Activated T-cell treated with anti-CD3 and anti-CD28 coated beads, Interleukin-2, amount 50 U/mL, for 72 hours (primary cell): ENCODE measurements around the gene EPB41L2. TPM values are rescaled to one million over a fixed set of nuclear protein-coding genes. Genes with fewer than 3 reads are reported as not detected.

Source experiments
- ATAC-seq, 2 donors: fragments of 150-1000 bp; cut with Tn5 transposase; replicated peaks in 1 of 2; 2 replicates each; pipeline ENCODE4 v1.10.0; 2021; ENCODE audit warnings: moderate library complexity in 2 of 2, mild to moderate bottlenecking in 1 of 2
- DNase-seq, 2 donors: peaks; one replicate each; pipeline ENCODE4 v3.0.0; 2021 to 2022; ENCODE audit warnings: mixed read lengths in 1 of 2
- H3K27ac Mint-ChIP-seq: one replicate; pipeline ENCODE4 v1.8.0; 2022; ENCODE audit warnings: mild to moderate bottlenecking, moderate library complexity, mixed read lengths
- H3K27me3 Mint-ChIP-seq: one replicate; pipeline ENCODE4 v1.8.0; 2022; ENCODE audit warnings: low read depth, mixed read lengths
- H3K36me3 Mint-ChIP-seq, 2 donors: one replicate each; pipeline ENCODE4 v1.8.0; 2022; ENCODE audit warnings: mixed read lengths in 2 of 2, mild to moderate bottlenecking in 1 of 2; ENCODE audit not compliant: insufficient read depth in 2 of 2
- H3K4me1 Mint-ChIP-seq: one replicate; pipeline ENCODE4 v1.8.0; 2022; ENCODE audit warnings: low read depth, mixed read lengths
- H3K4me3 Mint-ChIP-seq, 2 donors: one replicate each; pipeline ENCODE4 v1.8.0; 2022; ENCODE audit warnings: mild to moderate bottlenecking in 2 of 2, mixed read lengths in 2 of 2, moderate library complexity in 2 of 2
- H3K9me3 Mint-ChIP-seq, 2 donors: one replicate each; pipeline ENCODE4 v1.8.0; 2022; ENCODE audit warnings: mixed read lengths in 2 of 2
- total RNA-seq, 2 donors: library from RNA; stranded (reverse); gene quantifications; one replicate each; pipeline ENCODE4 v1.2.3, GENCODE V29; 2022

EPB41L2 gene
- total RNA-seq, 2 donors from 2014 or later, result 17.5 to 27.4 TPM

DNA sequence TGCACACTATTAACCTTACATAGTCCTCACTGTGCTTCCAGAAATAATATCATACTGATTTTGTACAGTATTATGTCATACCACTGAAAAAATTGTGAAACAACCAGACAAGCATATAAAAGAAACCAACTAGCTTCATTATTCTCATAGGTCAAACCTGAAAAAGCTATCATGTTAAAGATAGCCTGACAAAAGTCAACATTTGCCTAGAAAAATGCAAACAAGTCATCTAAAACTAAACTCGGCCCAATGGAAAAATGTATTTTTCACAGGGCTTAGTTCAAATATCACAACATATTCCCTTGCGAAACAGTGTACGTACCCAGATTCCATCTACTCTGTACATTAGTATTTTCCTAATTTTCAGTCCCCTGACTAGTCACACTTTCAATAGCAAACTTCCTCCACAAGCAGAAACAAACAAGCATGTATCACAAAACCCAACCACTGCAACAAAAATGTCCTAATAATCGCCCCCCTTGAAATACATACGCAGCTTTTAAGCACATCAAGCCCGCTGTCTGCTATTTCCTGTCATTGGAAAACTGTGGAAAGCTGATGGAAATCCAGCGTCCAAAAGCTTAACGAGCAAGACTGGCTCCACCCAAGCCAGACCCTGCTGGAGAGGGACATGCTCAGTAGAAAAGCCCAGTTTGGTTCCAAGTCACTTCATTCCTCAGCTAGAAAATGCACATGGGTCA, 93.1 kb downstream of the EPB41L2 start:
- no peaks in the 10 kb centered on the region for H3K27me3 Mint-ChIP-seq
- no peaks in the 10 kb centered on the region for H3K9me3 Mint-ChIP-seq
- no peaks in the 10 kb centered on the region for H3K36me3 Mint-ChIP-seq
- H3K27ac Mint-ChIP-seq, result no peak overlapping the region
- DNase-seq, result no peak
- H3K4me1 Mint-ChIP-seq, result peaks cover 8% of the 10 kb centered on the region
- ATAC-seq, result no peak
- H3K4me3 Mint-ChIP-seq, result no peak overlapping the region

DNA sequence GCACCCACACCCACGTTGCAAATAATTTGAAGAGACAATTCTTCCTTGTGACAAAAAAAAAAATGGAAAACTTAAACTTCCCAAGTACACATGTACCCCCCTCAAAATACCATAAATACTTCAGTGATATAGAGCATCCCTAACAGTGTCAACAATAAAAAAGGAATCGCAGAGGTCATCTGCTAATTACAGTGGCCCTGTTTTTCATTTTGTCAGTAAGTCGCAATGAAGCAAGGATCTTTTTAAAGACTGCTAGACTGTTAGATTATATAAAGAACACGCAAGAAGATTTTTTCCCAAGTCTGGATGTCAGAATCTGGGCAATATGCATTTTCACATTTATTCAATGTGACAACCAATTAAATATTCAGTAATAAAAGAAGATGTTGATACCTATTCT, 93.9 kb downstream of the EPB41L2 start:
- peaks cover 8% of the 10 kb centered on the region for H3K4me1 Mint-ChIP-seq
- no peak overlapping the region for H3K4me3 Mint-ChIP-seq
- no peaks in the 10 kb centered on the region for H3K9me3 Mint-ChIP-seq
- H3K27ac Mint-ChIP-seq, result no peak overlapping the region
- ATAC-seq (no peak), DNase-seq (no peak)
- H3K36me3 Mint-ChIP-seq, result no peaks in the 10 kb centered on the region
- no peaks in the 10 kb centered on the region for H3K27me3 Mint-ChIP-seq

DNA sequence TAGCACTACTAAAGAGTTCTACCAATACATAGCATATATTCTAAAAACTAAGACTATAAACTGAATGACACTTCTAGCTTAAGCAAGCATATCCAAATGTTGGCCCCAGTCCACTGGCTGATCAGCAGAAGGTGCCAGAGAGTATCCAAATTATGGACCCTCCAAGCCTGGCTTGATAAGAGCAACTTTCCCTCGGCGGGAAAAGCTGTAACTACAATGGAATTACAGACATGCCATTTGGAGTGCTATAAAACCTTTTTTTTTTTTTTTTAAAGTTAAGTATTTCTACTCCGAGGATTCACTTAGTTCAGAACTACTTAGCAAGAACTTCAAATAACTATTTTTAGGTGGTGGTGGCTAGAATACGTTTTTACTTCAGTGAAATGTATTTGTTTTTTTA, 94.6 kb downstream of the EPB41L2 start:
- H3K9me3 Mint-ChIP-seq, result no peaks in the 10 kb centered on the region
- H3K36me3 Mint-ChIP-seq, result no peaks in the 10 kb centered on the region
- ATAC-seq (no peak), DNase-seq (no peak)
- H3K4me1 Mint-ChIP-seq, result peaks cover 8% of the 10 kb centered on the region
- H3K4me3 Mint-ChIP-seq, result no peak overlapping the region
- H3K27me3 Mint-ChIP-seq, result no peaks in the 10 kb centered on the region
- H3K27ac Mint-ChIP-seq, result no peak overlapping the region

DNA sequence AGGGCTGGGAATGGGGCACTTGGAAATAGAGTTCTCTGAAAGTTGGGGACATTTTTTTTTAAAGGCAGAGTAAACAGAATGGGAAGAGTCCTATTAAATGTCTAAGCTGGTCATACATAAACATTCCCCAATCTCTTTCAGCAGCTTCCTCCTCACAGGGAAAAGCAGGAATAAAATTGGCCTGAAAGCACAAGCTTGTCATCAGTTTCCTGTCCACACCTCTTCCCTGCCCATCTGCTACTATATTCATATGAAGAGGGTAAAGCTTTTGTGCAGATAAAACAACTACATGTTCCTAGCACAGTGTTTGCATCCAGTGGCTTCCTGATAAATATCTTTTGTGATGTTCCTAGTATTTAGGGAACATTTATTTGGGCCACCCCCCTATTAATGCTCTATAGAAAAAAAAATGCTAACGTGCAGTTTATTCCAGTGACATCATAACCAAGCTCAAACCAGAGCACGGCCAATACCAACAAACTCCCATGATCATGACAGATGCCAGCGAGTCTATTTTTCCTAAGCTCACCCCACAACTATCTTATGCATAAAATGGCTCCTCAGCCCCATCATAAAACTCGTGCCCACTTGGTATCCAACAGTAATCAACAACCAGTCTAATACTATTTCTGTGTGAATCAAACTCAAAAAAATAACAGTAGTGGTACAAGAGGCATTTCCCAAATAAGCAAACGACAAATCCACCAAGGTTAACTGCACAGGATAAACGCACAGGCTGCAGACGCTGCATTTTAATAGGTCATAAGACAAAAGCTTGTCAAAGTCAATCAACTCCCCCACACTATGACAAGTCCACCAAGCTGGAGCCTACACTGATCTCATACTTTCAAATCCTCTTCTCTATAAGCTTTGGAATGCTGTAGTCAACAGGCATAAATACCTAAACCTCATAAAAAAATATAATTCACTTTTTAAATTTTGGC, 95.3 kb downstream of the EPB41L2 start:
- Mint-ChIP-seq H3K27ac (no peak overlapping the region), H3K4me3 (no peak overlapping the region), H3K27me3 (no peaks in the 10 kb centered on the region), H3K4me1 (peaks cover 8% of the 10 kb centered on the region), H3K36me3 (no peaks in the 10 kb centered on the region), H3K9me3 (no peaks in the 10 kb centered on the region)
- DNase-seq, result no peak
- ATAC-seq, result no peak

DNA sequence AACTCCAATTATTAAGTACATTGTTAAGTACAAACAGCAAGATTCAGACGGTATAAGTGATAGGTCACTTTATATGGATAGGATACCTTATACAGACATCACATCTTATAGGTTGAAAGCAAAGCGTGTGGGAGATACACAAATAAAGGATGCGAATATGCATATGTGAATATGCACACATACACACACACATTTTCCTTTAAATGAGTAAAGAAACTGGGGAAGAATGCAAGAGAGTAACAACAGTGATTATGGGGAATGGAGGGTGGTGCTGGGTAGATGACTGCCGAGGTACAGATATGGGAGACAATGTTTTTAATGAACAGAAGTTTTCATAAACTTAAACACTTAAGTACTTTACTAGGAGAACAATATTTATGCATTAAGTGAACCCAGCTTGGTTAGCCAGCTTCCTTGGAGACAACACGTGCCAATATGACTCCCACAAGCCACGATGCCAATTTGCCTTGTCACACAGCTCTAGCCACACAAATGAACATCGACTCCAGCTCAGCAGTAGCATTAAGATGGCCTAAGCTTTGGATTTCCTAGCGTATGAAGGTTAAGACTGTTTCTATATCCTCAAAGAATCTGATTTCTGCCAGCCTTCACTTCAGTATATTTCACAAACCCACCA, 96.6 kb downstream of the EPB41L2 start:
- DNase-seq (no peak), ATAC-seq (no peak)
- Mint-ChIP-seq H3K27me3 (no peaks in the 10 kb centered on the region), H3K4me3 (no peak overlapping the region), H3K36me3 (no peaks in the 10 kb centered on the region), H3K27ac (no peak overlapping the region), H3K9me3 (no peaks in the 10 kb centered on the region), H3K4me1 (peaks cover 7% of the 10 kb centered on the region)

DNA sequence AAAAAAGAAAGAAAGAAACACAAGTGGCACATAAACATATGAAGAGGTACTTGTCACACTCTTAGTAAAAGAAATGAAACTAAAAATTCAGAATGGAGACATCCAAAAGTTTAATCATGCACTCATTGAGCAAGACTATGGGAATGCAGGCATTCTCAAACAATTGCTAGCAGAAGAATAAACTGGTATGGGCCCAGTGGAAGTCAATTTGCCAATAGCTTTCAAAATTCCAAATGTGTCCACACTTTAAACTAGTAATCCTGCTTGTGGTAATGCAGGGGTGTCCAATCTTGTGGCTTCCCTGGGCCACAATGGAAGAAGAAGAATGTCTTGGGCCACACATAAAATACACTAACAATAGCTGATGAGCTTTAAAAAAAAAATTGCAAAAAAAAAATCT, 97.4 kb downstream of the EPB41L2 start:
- Mint-ChIP-seq H3K4me1 (no peaks in the 10 kb centered on the region), H3K36me3 (no peaks in the 10 kb centered on the region), H3K9me3 (peaks cover 0 to under 1% of the 10 kb centered on the region in 2 donors), H3K27ac (no peak overlapping the region), H3K4me3 (no peak overlapping the region), H3K27me3 (no peaks in the 10 kb centered on the region)
- no peak for ATAC-seq
- DNase-seq, result no peak

DNA sequence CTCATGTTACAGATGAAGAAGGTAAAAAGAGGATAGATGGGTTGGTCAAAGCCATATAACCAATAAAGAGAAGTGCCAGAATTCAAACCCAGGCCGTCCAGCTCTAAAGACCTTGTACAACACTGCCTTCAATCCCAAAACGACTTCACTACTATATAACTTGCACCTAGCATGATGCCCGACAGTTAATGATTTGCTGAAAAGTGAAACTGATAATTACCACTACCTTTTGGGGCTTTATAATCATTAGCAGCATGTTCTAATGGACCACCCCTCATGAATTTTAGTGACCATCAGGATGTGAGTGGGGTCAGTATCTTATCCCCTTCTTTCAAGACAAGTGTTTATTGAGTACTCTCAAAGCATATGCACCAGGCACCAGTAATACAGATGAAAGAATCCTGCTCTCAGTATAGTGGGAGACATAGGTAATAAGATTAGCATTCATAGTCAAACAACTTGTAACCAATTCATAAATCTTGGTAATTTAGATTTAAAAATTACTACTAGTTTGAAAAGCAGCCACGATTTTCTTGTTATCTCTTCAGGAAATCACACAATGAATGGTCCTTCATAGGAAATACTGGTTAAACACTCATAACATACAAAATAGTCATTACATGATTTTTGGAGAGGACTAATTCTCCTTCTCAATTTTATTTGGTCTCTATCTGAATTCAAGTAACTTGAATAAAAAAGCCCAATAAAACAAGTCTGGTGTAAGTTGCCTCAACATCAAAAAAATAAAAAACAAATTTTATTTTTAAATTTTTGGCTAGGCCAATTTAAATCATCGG, 98.0 kb downstream of the EPB41L2 start:
- DNase-seq (no peak), ATAC-seq (peak; percentile 31 to 38)
- peaks cover 0 to 2% of the 10 kb centered on the region in 2 donors for H3K9me3 Mint-ChIP-seq
- H3K27ac Mint-ChIP-seq, result no peak overlapping the region
- H3K36me3 Mint-ChIP-seq, result no peaks in the 10 kb centered on the region
- no peak overlapping the region for H3K4me3 Mint-ChIP-seq
- H3K27me3 Mint-ChIP-seq, result no peaks in the 10 kb centered on the region
- H3K4me1 Mint-ChIP-seq, result no peaks in the 10 kb centered on the region

DNA sequence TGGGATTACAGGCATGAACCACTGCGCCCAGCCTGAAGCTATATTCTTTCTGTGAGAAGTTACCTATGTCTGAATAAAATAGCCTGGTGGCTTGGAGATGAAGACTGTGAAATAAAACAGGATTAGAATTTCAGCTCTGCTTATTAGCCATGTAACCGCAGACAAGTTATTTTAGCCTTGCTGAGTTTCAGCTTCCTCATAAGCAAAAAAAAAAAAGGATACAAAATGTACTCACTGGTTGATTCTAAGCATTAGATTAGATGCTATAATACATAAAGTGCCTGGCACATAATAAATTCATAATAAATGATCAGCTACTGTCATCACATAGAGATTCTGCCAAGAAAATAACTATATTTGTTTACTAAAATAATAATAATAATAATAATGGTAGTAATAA, 98.8 kb downstream of the EPB41L2 start:
- ATAC-seq (no peak), DNase-seq (no peak)
- H3K27me3 Mint-ChIP-seq, result no peaks in the 10 kb centered on the region
- no peak overlapping the region for H3K4me3 Mint-ChIP-seq
- H3K4me1 Mint-ChIP-seq, result no peaks in the 10 kb centered on the region
- peaks cover 0 to 2% of the 10 kb centered on the region in 2 donors for H3K9me3 Mint-ChIP-seq
- H3K27ac Mint-ChIP-seq, result no peak overlapping the region
- H3K36me3 Mint-ChIP-seq, result no peaks in the 10 kb centered on the region

DNA sequence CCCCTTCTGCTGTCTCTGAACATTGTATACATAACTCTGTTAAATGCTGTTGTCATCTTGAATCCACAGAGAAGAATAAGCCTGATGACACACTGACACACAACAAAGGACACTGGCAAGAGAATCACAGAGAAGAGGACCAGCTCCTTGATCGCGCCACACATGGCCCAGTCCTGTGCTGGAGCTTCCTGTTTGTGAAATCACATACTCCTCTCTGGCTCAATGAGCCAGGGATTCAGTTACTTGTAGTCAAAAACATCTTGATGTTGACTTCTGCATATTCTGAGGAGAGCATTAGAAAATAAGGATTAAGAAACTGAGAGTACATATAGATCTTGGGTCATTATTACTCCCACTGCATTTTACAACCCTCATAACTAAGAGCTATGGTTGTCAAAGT, 100.1 kb downstream of the EPB41L2 start:
- no peak for DNase-seq
- ATAC-seq, result no peak
- Mint-ChIP-seq H3K36me3 (no peaks in the 10 kb centered on the region), H3K27ac (no peak overlapping the region), H3K4me3 (no peak overlapping the region), H3K27me3 (no peaks in the 10 kb centered on the region), H3K4me1 (no peaks in the 10 kb centered on the region), H3K9me3 (peaks cover 0 to 4% of the 10 kb centered on the region in 2 donors)

DNA sequence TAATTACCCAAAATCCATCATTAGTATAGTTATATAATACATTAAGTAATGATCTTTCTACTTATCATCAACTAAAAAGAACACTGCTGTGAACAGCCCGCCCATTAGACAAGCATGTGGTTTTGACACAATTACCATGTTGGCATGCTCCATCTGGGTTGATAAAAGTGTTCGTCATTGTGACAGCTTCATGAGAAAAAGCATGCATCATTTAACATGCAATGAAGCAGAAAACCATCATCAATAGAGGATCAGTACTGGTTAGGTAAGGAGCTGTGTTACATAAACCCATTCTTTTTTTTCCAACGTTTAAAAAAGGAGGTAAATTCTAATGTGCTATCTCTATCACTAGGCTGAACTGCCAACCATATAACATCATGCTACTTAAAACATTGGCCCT, 101.9 kb downstream of the EPB41L2 start:
- Mint-ChIP-seq H3K4me1 (no peaks in the 10 kb centered on the region), H3K36me3 (no peaks in the 10 kb centered on the region), H3K9me3 (peaks cover 0 to 4% of the 10 kb centered on the region in 2 donors), H3K27ac (no peak overlapping the region), H3K4me3 (no peak overlapping the region), H3K27me3 (no peaks in the 10 kb centered on the region)
- DNase-seq, result no peak
- ATAC-seq, result no peak

DNA sequence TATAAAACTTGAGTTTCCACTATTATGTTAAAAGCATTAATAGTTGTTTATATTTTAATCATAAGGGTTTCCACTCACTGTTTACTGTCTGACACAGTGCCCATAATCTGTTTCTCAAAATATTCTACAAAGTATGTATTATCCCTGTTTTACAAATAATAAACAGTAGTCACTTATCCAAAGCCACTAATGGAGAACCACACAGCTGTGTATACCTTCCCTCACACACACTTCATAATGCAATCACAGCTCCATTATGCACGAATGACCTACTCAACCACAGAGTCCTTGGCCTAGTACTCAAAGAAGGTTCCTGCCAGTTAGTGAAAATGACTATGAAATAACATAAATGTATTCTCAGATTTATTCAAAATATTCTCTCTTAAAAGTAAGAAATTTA, 103.1 kb downstream of the EPB41L2 start:
- H3K27ac Mint-ChIP-seq, result no peak overlapping the region
- DNase-seq (no peak), ATAC-seq (no peak)
- H3K4me1 Mint-ChIP-seq, result no peaks in the 10 kb centered on the region
- H3K27me3 Mint-ChIP-seq, result no peaks in the 10 kb centered on the region
- H3K36me3 Mint-ChIP-seq, result no peaks in the 10 kb centered on the region
- H3K4me3 Mint-ChIP-seq, result no peak overlapping the region
- H3K9me3 Mint-ChIP-seq, result peaks cover 0 to 4% of the 10 kb centered on the region in 2 donors

DNA sequence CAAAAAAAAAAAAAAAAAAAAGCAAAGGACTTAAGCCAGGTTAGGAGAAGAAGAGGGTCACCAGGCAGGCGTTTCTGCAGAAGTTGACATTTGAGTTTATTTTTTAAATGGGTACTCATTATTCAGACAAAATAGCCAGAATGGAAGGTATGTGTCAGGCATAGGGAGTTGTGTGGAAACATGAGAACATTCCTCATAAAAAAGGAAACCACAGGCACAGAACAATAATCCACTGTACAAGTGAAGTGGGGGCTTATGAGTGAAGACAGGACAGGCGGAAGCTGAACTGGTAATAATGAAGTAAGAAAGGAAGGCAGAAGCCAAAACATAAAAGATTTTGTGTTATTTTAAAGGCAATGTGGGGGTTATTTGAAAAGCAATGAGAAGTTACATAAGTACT, 104.6 kb downstream of the EPB41L2 start:
- Mint-ChIP-seq H3K9me3 (peaks cover 0 to 4% of the 10 kb centered on the region in 2 donors), H3K36me3 (no peaks in the 10 kb centered on the region), H3K27ac (no peak overlapping the region), H3K4me1 (no peaks in the 10 kb centered on the region), H3K27me3 (no peaks in the 10 kb centered on the region), H3K4me3 (no peak overlapping the region)
- DNase-seq (no peak), ATAC-seq (no peak)
